ENCODE measurements around the gene PTBP1.

PTBP1 gene

GRCh38 chr19:789701-790060 is 7.6 kb upstream of the PTBP1 start:
- TF ChIP-seq MYC (IDR thresholded peaks at IDR 0.05; ENCODE audit: low read depth, low read length) (no peak), MAX (IDR thresholded peaks at IDR 0.05; ENCODE audit: low read depth, low read length) (no peak), POLR2A (IDR thresholded peaks at IDR 0.05; ENCODE audit: extremely low read depth, insufficient read length) (no peak)
- TF ChIP-seq, protein P1, sequence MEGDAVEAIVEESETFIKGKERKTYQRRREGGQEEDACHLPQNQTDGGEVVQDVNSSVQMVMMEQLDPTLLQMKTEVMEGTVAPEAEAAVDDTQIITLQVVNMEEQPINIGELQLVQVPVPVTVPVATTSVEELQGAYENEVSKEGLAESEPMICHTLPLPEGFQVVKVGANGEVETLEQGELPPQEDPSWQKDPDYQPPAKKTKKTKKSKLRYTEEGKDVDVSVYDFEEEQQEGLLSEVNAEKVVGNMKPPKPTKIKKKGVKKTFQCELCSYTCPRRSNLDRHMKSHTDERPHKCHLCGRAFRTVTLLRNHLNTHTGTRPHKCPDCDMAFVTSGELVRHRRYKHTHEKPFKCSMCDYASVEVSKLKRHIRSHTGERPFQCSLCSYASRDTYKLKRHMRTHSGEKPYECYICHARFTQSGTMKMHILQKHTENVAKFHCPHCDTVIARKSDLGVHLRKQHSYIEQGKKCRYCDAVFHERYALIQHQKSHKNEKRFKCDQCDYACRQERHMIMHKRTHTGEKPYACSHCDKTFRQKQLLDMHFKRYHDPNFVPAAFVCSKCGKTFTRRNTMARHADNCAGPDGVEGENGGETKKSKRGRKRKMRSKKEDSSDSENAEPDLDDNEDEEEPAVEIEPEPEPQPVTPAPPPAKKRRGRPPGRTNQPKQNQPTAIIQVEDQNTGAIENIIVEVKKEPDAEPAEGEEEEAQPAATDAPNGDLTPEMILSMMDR (IDR thresholded peaks at IDR 0.05; ENCODE audit: low read depth, low read length): no peak
- no peak overlapping the region for H3K4me3 ChIP-seq (ENCODE audit: low read depth, low read length)
- DNase-seq (ENCODE audit: low read depth): no peak

DNA sequence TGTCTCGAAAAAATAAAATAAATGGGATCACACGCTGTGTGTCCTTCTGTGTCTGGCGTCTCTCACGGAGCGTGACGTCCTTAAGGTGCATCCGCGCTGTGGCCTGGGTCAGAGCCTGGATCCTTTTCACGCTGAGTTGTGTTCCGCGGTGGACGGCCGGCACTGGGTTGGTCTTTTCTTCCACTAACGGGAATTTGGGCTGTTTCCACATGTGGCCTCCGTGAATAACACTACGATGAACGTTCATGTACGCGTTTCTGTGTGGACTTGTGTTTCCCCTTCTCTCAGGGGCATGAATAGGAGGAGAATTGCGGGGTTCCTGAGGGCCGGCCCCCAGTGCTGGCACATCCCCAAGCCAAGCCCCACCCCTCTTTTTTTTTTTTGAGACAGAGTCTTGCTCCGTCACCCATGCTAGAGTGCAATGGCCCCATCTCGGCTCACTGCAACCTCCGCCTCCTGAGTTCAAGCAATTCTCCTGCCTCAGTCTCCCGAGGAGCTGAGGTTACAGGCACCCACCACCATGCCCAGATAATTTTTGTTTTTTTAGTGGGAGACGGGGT is 6.2 kb upstream of the PTBP1 start:
- TF ChIP-seq, protein P1 (IDR thresholded peaks at IDR 0.05; ENCODE audit: low read depth, low read length): no peak
- TF ChIP-seq POLR2A (IDR thresholded peaks at IDR 0.05; ENCODE audit: extremely low read depth, insufficient read length) (no peak), MAX (IDR thresholded peaks at IDR 0.05; ENCODE audit: low read depth, low read length) (no peak), MYC (IDR thresholded peaks at IDR 0.05; ENCODE audit: low read depth, low read length) (no peak)
- DNase-seq (ENCODE audit: low read depth): no peak
- H3K4me3 ChIP-seq (ENCODE audit: low read depth, low read length): no peak overlapping the region

DNA sequence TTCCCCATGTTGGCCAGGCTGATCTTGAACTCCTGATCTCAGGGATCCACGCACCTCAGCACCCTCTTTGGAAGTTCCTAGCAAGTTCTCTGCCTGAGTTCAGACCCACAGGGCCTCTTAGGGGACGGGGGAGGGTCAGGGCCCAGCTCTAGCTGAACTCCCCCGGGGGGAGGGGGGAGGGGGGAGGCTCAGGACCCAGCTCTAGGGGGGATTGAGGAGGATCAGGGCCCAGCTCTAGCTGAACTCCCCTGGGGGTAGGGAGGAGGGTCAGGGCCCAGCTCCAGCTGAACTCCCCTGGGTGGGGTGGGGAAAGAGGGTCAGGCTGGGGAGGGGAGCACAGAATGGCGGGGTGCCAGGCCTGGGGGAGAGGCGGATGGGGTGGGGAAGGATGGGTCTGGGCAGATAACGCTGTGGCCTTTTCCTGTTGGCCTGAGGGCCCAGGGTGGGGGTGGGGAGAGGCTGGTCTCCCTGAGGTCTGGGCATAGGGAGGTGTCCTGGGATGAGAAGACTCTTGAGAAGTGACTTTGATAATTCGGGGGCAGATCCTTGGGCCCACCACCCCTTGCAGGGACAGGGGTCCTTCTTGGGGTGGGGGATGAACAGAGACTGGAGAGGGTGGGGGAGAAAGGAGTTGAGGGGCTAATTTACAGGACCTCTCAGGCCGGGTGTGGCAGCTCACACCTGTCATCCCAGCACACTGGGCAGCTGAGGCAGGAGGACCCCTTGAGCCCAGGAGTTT is 5.5 kb upstream of the PTBP1 start:
- DNase-seq (ENCODE audit: low read depth): peak; percentile 77
- TF ChIP-seq, protein P1 (IDR thresholded peaks at IDR 0.05; ENCODE audit: low read depth, low read length): no peak
- TF ChIP-seq MYC (IDR thresholded peaks at IDR 0.05; ENCODE audit: low read depth, low read length) (no peak), MAX (IDR thresholded peaks at IDR 0.05; ENCODE audit: low read depth, low read length) (no peak)
- no peak overlapping the region for H3K4me3 ChIP-seq (ENCODE audit: low read depth, low read length)

- DNase-seq (ENCODE audit: low read depth): peak; percentile 6
Measured at GRCh38 chr19:792306-792885, 4.9 kb upstream of the PTBP1 start.

GRCh38 chr19:793806-794205 is 3.4 kb upstream of the PTBP1 start:
- no peak for DNase-seq (ENCODE audit: low read depth)
- no peak overlapping the region for H3K4me3 ChIP-seq (ENCODE audit: low read depth, low read length)
- no peak for TF ChIP-seq POLR2A (IDR thresholded peaks at IDR 0.05; ENCODE audit: extremely low read depth, insufficient read length)
- TF ChIP-seq, protein P1 (IDR thresholded peaks at IDR 0.05; ENCODE audit: low read depth, low read length): no peak
- TF ChIP-seq MAX (IDR thresholded peaks at IDR 0.05; ENCODE audit: low read depth, low read length): no peak
- TF ChIP-seq MYC (IDR thresholded peaks at IDR 0.05; ENCODE audit: low read depth, low read length): no peak

More at GRCh38 chr19:792306-792885, 4.9 kb upstream of the PTBP1 start:
- TF ChIP-seq MAX (IDR thresholded peaks at IDR 0.05; ENCODE audit: low read depth, low read length): no peak
- TF ChIP-seq POLR2A (IDR thresholded peaks at IDR 0.05; ENCODE audit: extremely low read depth, insufficient read length): no peak
- TF ChIP-seq, protein P1 (IDR thresholded peaks at IDR 0.05; ENCODE audit: low read depth, low read length): no peak
- no peak for TF ChIP-seq MYC (IDR thresholded peaks at IDR 0.05; ENCODE audit: low read depth, low read length)
- no peak overlapping the region for H3K4me3 ChIP-seq (ENCODE audit: low read depth, low read length)
